ENCODE results near the gene RBP3. TPM values are rescaled to one million over a fixed set of nuclear protein-coding genes. Genes with fewer than 3 reads are reported as not detected.

Gene RBP3
- total and polyA plus RNA-seq, 2 donors (not counting 3 experiments of a cell fraction or from before 2014, with no cell fraction given), result not detected

GRCh38 chr10:47326927-47327330 lies 21.2 kb upstream of the RBP3 start:
- ChIA-PET POLR2A (no interaction called here), CTCF (no interaction called here)
- H3K4me3 ChIP-seq (replicated peaks in 1 of 3; ENCODE audit: insufficient read depth in 1 of 3, low read depth in 1 of 3, low read length in 3 of 3), result no peak overlapping the region
- no peaks in the 10 kb centered on the region for H3K4me1 ChIP-seq (ENCODE audit: control insufficient read depth, extremely low read depth, insufficient read depth, low read length)
- no peak overlapping the region for H3K27ac ChIP-seq (ENCODE audit: insufficient read depth, low read depth, low read length)
- no peaks in the 10 kb centered on the region for H3K9me3 ChIP-seq (replicated peaks; ENCODE audit: control insufficient read depth, insufficient read depth, low read length)
- TF ChIP-seq POLR2A (IDR thresholded peaks at IDR 0.05; ENCODE audit: low read depth, low read length) (no peak), EZH2 (IDR thresholded peaks at IDR 0.05; ENCODE audit: borderline replicate concordance, low read depth, low read length, severe bottlenecking) (no peak), JUN (IDR thresholded peaks at IDR 0.05; ENCODE audit: borderline replicate concordance, insufficient read depth, insufficient read length, low read depth) (no peak), FOS (IDR thresholded peaks at IDR 0.05; ENCODE audit: borderline replicate concordance, insufficient read depth, low read length) (no peak)
- TF ChIP-seq, protein P1, sequence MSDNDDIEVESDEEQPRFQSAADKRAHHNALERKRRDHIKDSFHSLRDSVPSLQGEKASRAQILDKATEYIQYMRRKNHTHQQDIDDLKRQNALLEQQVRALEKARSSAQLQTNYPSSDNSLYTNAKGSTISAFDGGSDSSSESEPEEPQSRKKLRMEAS (IDR thresholded peaks at IDR 0.05; ENCODE audit: insufficient read depth, insufficient read length), result no peak
- no peak for DNase-seq (ENCODE audit: low read depth, low spot score)
- intact Hi-C loops (cut with micrococcal nuclease) (no loop called here), dilution Hi-C loops (cut with MboI; ENCODE audit: extremely low pct_ligation_motif_present, low sequenced_read_pairs) (no loop called here)
- no peak overlapping the region for H2AFZ ChIP-seq (ENCODE audit: low read depth, low read length)
- FAIRE-seq, result no peak
- no peaks in the 10 kb centered on the region for H3K9me1 ChIP-seq (replicated peaks; ENCODE audit: control insufficient read depth, extremely low read depth, insufficient read depth, low read length)
- no peak overlapping the region for H3K4me2 ChIP-seq (ENCODE audit: insufficient read depth, low read length)
- BruUV-seq (replicated peaks), result no TSS peak
- no peak overlapping the region for H3K9ac ChIP-seq (replicated peaks; ENCODE audit: extremely low read depth, insufficient read depth, low read length)
- H3K79me2 ChIP-seq (ENCODE audit: control insufficient read depth, insufficient read depth, low read length), result no peaks in the 10 kb centered on the region
- peaks cover 2 to 3% of the 10 kb centered on the region in 2 experiments for H3K27me3 ChIP-seq (ENCODE audit: control insufficient read depth in 2 of 2, insufficient read depth in 2 of 2, low read length in 2 of 2)
- no peaks in the 10 kb centered on the region for H3K36me3 ChIP-seq (ENCODE audit: control insufficient read depth in 2 of 2, extremely low read depth in 1 of 2, insufficient read depth in 2 of 2, low read length in 2 of 2)
- no peaks in the 10 kb centered on the region for H4K20me1 ChIP-seq (replicated peaks; ENCODE audit: control insufficient read depth, extremely low read depth, insufficient read depth, low read length)

DNA sequence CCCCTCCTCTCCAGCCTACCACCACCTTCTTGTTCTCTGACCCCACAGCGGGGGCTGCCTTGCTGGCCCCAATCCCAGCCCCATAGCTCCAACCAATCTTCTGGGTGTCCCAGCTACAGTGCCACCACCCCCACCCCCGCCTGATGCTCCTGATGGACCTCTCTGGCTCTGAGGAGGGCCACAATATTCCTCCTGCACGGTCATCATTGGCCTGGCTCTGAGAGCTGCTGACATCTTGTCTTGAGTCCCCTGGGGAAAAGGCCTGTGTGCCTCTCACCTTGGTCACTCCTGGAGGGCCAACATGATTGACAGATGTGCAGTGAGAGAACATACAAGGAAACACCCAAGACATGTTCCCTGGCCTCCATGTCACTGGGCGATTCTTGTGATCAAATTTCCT lies 18.3 kb upstream of the RBP3 start:
- FAIRE-seq (no peak), DNase-seq (ENCODE audit: low read depth, low spot score) (no peak)
- Histone ChIP-seq H3K79me2 (ENCODE audit: control insufficient read depth, insufficient read depth, low read length) (no peaks in the 10 kb centered on the region), H3K9me1 (replicated peaks; ENCODE audit: control insufficient read depth, extremely low read depth, insufficient read depth, low read length) (no peaks in the 10 kb centered on the region), H3K9me3 (replicated peaks; ENCODE audit: control insufficient read depth, insufficient read depth, low read length) (no peaks in the 10 kb centered on the region), H3K4me1 (ENCODE audit: control insufficient read depth, extremely low read depth, insufficient read depth, low read length) (no peaks in the 10 kb centered on the region), H2AFZ (ENCODE audit: low read depth, low read length) (no peak overlapping the region), H3K4me2 (ENCODE audit: insufficient read depth, low read length) (no peak overlapping the region), H3K9ac (replicated peaks; ENCODE audit: extremely low read depth, insufficient read depth, low read length) (no peak overlapping the region), H3K4me3 (replicated peaks in 1 of 3; ENCODE audit: insufficient read depth in 1 of 3, low read depth in 1 of 3, low read length in 3 of 3) (no peak overlapping the region), H3K36me3 (ENCODE audit: control insufficient read depth in 2 of 2, extremely low read depth in 1 of 2, insufficient read depth in 2 of 2, low read length in 2 of 2) (no peaks in the 10 kb centered on the region), H3K27me3 (ENCODE audit: control insufficient read depth in 2 of 2, insufficient read depth in 2 of 2, low read length in 2 of 2) (no peaks in the 10 kb centered on the region), H3K27ac (ENCODE audit: insufficient read depth, low read depth, low read length) (no peak overlapping the region), H4K20me1 (replicated peaks; ENCODE audit: control insufficient read depth, extremely low read depth, insufficient read depth, low read length) (no peaks in the 10 kb centered on the region)
- BruUV-seq (replicated peaks), result no TSS peak
- TF ChIP-seq GATA2 (IDR thresholded peaks at IDR 0.05; ENCODE audit: insufficient read depth, insufficient read length, low read depth, low read length) (no peak), FOS (IDR thresholded peaks at IDR 0.05; ENCODE audit: borderline replicate concordance, insufficient read depth, low read length) (no peak), POLR2AphosphoS5 (IDR thresholded peaks at IDR 0.05; ENCODE audit: insufficient read depth, low read depth, low read length) (no peak), MYC (IDR thresholded peaks at IDR 0.05; ENCODE audit: low read depth, low read length) (no peak), CTCF (IDR thresholded peaks at IDR 0.05; ENCODE audit: extremely low read depth in 1 of 2, insufficient read depth in 1 of 2, low read depth in 1 of 2, low read length in 2 of 2) (no peak), POLR2A (IDR thresholded peaks at IDR 0.05; ENCODE audit: low read depth, low read length) (no peak), EZH2 (IDR thresholded peaks at IDR 0.05; ENCODE audit: borderline replicate concordance, low read depth, low read length, severe bottlenecking) (no peak), JUN (IDR thresholded peaks at IDR 0.05; ENCODE audit: borderline replicate concordance, insufficient read depth, insufficient read length, low read depth) (no peak)
- TF ChIP-seq, protein P1 (IDR thresholded peaks at IDR 0.05; ENCODE audit: insufficient read depth, insufficient read length), result no peak
- dilution Hi-C loops (cut with MboI; ENCODE audit: extremely low pct_ligation_motif_present, low sequenced_read_pairs), result no loop called here
- ChIA-PET POLR2A (no interaction called here), CTCF (no interaction called here)
- intact Hi-C loops (cut with micrococcal nuclease), result no loop called here

Measured in endothelial cell of umbilical vein (primary cell).